ENCODE data around the gene SRCIN1. TPM values are rescaled to one million over a fixed set of nuclear protein-coding genes. Genes with fewer than 3 reads are reported as not detected.
A peak's percentile ranks its signal among the peaks of the same experiment; 100 is the strongest.

SRCIN1 gene
- total RNA-seq, 1 donor from 2014 or later, result 2.1 TPM

GRCh38 chr17:38583828-38584349 lies 21.9 kb downstream of the SRCIN1 start:
- DNase-seq (no peak), ATAC-seq (no peak)
- Histone ChIP-seq H3K4me1 (peaks cover under 1% of the 10 kb centered on the region), H3K36me3 (no peaks in the 10 kb centered on the region), H3K27me3 (peaks cover 64% of the 10 kb centered on the region), H3K9me3 (no peaks in the 10 kb centered on the region), H3K4me3 (no peak overlapping the region), H3K27ac (no peak overlapping the region)
- TF ChIP-seq CTCF (IDR thresholded peaks at IDR 0.05), result no peak
- intact Hi-C loops (cut with DNase I), result no loop called here

- intact Hi-C loops (cut with DNase I), result no loop called here
- Histone ChIP-seq H3K27ac (no peak overlapping the region), H3K36me3 (no peaks in the 10 kb centered on the region), H3K9me3 (no peaks in the 10 kb centered on the region), H3K4me1 (peaks cover 8% of the 10 kb centered on the region), H3K4me3 (no peak overlapping the region), H3K27me3 (peaks cover 68% of the 10 kb centered on the region)
- ATAC-seq (no peak), DNase-seq (no peak)
- no peak for TF ChIP-seq CTCF (IDR thresholded peaks at IDR 0.05)
Observed at GRCh38 chr17:38583176-38583575, 22.6 kb downstream of the SRCIN1 start.

GRCh38 chr17:38582069-38582468 lies 23.7 kb downstream of the SRCIN1 start:
- Histone ChIP-seq H3K4me1 (peaks cover 10% of the 10 kb centered on the region), H3K9me3 (no peaks in the 10 kb centered on the region), H3K27me3 (peaks cover 74% of the 10 kb centered on the region), H3K4me3 (no peak overlapping the region), H3K27ac (no peak overlapping the region), H3K36me3 (no peaks in the 10 kb centered on the region)
- DNase-seq (no peak), ATAC-seq (no peak)
- intact Hi-C loops (cut with DNase I), result no loop called here
- TF ChIP-seq CTCF (IDR thresholded peaks at IDR 0.05), result no peak

- DNase-seq (no peak), ATAC-seq (peak; percentile 49)
- no peaks in the 10 kb centered on the region for H3K9me3 ChIP-seq
- no peak overlapping the region for H3K27ac ChIP-seq
- no peaks in the 10 kb centered on the region for H3K36me3 ChIP-seq
- TF ChIP-seq CTCF (IDR thresholded peaks at IDR 0.05), result no peak
- no peak overlapping the region for H3K4me3 ChIP-seq
- peaks cover 10% of the 10 kb centered on the region for H3K4me1 ChIP-seq
- intact Hi-C loops (cut with DNase I), result no loop called here
- peaks cover 73% of the 10 kb centered on the region for H3K27me3 ChIP-seq
Observed at GRCh38 chr17:38579934-38580333, 25.8 kb downstream of the SRCIN1 start.

GRCh38 chr17:38579083-38579480 lies 26.7 kb downstream of the SRCIN1 start:
- no peaks in the 10 kb centered on the region for H3K9me3 ChIP-seq
- DNase-seq (no peak), ATAC-seq (no peak)
- no peak overlapping the region for H3K4me3 ChIP-seq
- peaks cover 10% of the 10 kb centered on the region for H3K4me1 ChIP-seq
- no peak for TF ChIP-seq CTCF (IDR thresholded peaks at IDR 0.05)
- H3K27me3 ChIP-seq, result peaks cover 76% of the 10 kb centered on the region
- intact Hi-C loops (cut with DNase I), result no loop called here
- no peak overlapping the region for H3K27ac ChIP-seq
- H3K36me3 ChIP-seq, result no peaks in the 10 kb centered on the region

Data from upper lobe of right lung (tissue), 1 donor.